ENCODE results near the gene FAM53B.

GRCh38 chr10:124671486-124672075, 72.6 kb downstream of the FAM53B start:
- TF ChIP-seq, protein P1, sequence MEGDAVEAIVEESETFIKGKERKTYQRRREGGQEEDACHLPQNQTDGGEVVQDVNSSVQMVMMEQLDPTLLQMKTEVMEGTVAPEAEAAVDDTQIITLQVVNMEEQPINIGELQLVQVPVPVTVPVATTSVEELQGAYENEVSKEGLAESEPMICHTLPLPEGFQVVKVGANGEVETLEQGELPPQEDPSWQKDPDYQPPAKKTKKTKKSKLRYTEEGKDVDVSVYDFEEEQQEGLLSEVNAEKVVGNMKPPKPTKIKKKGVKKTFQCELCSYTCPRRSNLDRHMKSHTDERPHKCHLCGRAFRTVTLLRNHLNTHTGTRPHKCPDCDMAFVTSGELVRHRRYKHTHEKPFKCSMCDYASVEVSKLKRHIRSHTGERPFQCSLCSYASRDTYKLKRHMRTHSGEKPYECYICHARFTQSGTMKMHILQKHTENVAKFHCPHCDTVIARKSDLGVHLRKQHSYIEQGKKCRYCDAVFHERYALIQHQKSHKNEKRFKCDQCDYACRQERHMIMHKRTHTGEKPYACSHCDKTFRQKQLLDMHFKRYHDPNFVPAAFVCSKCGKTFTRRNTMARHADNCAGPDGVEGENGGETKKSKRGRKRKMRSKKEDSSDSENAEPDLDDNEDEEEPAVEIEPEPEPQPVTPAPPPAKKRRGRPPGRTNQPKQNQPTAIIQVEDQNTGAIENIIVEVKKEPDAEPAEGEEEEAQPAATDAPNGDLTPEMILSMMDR (IDR thresholded peaks at IDR 0.05), result peak; percentile 31 to 77 (median 65)
- peak; percentile 86 to 95 for TF ChIP-seq EP300 (IDR thresholded peaks at IDR 0.05)

Data from tibial nerve (tissue), 4 donors.